Keratinocyte (primary cell): ENCODE measurements around the gene SERPINB11.

ENCODE experiments used
- EZH2 ChIP-seq: IDR thresholded peaks from one replicate; pipeline ENCODE4 v1.6.1; 2012; ENCODE audit warnings: inconsistent platforms, mild to moderate bottlenecking, low read length, moderate library complexity
- TF ChIP-seq, protein P1 (sequence below), 3 experiments: IDR thresholded peaks in 1 of 3; conservative IDR thresholded peaks in 1 of 3; optimal IDR thresholded peaks in 1 of 3; 2 replicates in 2 of 3; 3 replicates in 1 of 3; pipeline versions ENCODE3 to v1.5.1; 2011; ENCODE audit warnings: low read length in 3 of 3, mild to moderate bottlenecking in 3 of 3, moderate library complexity in 2 of 3, control low read depth in 1 of 3, inconsistent platforms in 1 of 3; ENCODE audit not compliant: insufficient read depth in 2 of 3; ENCODE audit errors: extremely low read depth in 1 of 3

- TF ChIP-seq, protein P1, sequence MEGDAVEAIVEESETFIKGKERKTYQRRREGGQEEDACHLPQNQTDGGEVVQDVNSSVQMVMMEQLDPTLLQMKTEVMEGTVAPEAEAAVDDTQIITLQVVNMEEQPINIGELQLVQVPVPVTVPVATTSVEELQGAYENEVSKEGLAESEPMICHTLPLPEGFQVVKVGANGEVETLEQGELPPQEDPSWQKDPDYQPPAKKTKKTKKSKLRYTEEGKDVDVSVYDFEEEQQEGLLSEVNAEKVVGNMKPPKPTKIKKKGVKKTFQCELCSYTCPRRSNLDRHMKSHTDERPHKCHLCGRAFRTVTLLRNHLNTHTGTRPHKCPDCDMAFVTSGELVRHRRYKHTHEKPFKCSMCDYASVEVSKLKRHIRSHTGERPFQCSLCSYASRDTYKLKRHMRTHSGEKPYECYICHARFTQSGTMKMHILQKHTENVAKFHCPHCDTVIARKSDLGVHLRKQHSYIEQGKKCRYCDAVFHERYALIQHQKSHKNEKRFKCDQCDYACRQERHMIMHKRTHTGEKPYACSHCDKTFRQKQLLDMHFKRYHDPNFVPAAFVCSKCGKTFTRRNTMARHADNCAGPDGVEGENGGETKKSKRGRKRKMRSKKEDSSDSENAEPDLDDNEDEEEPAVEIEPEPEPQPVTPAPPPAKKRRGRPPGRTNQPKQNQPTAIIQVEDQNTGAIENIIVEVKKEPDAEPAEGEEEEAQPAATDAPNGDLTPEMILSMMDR (optimal IDR thresholded peaks at IDR 0.05 in 1 of 3, IDR thresholded peaks at IDR 0.05 in 1 of 3, conservative IDR thresholded peaks at IDR 0.05 in 1 of 3; ENCODE audit: extremely low read depth in 1 of 3, insufficient read depth in 2 of 3, low read length in 3 of 3), result no peak
- no peak for TF ChIP-seq EZH2
Observed at GRCh38 chr18:63664571-63664970, 38.2 kb upstream of the SERPINB11 start.
